A673 (cell line): Measurements from ENCODE around the gene IFNAR1. TPM values are rescaled to one million over a fixed set of nuclear protein-coding genes. Genes with fewer than 3 reads are reported as not detected.

Experiments
- BruUV-seq: library from RNA; stranded (reverse); fragments of 400-500 nt; replicated peaks from 2 replicates; lab custom pipeline; 2021; lab: Mats Ljungman, UMichigan
- CTCF ChIA-PET: fragments of 300-600 bp; sonication (Branson Sonifier 250); formaldehyde crosslinking; loops from one replicate; lab custom pipeline; 2022; ENCODE audit warnings: antibody characterized with exemption; lab: Charles Lee
- POLR2A ChIA-PET: fragments of 300-600 bp; sonication (Branson Sonifier 250); formaldehyde crosslinking; loops from one replicate; lab custom pipeline; 2022; ENCODE audit warnings: antibody characterized with exemption; ENCODE audit not compliant: low non-redundant PET; lab: Charles Lee
- DNase-seq: peaks from one replicate; pipeline ENCODE4 v3.0.0-alpha.2; 2015; ENCODE audit warnings: low spot score
- H3K27ac ChIP-seq: fragments of 200-600 bp; sonication (generic); 2 replicates; pipeline ENCODE4 v1.5.1; 2016; ENCODE audit warnings: mixed run types, low read depth, mild to moderate bottlenecking, mixed read lengths, antibody characterized with exemption, low read length; ENCODE audit not compliant: poor library complexity, severe bottlenecking
- H3K27me3 ChIP-seq: fragments of 200-600 bp; sonication (generic); replicated peaks from 2 replicates; pipeline ENCODE4 v1.6.1; 2017; ENCODE audit warnings: mixed run types, low read depth, mild to moderate bottlenecking, mixed read lengths, antibody characterized with exemption, low read length; ENCODE audit not compliant: insufficient read depth, poor library complexity
- H3K36me3 ChIP-seq: fragments of 200-600 bp; sonication (generic); 2 replicates; pipeline ENCODE4 v1.6.1; 2016; ENCODE audit warnings: mixed run types, mild to moderate bottlenecking, mixed read lengths, antibody characterized with exemption, low read length; ENCODE audit not compliant: insufficient read depth, poor library complexity, severe bottlenecking
- H3K4me1 ChIP-seq: fragments of 200-600 bp; sonication (generic); 2 replicates; pipeline ENCODE4 v1.6.1; 2017; ENCODE audit warnings: mixed run types, mild to moderate bottlenecking, mixed read lengths, antibody characterized with exemption, low read length; ENCODE audit not compliant: insufficient read depth, poor library complexity, severe bottlenecking
- H3K4me3 ChIP-seq: fragments of 200-600 bp; sonication (generic); 2 replicates; pipeline ENCODE4 v1.5.1; 2016; ENCODE audit warnings: low read depth, mixed run types, mild to moderate bottlenecking, mixed read lengths, low read length; ENCODE audit not compliant: poor library complexity, severe bottlenecking
- H3K9me3 ChIP-seq: fragments of 200-600 bp; sonication (generic); 2 replicates; pipeline ENCODE4 v1.6.1; 2016; ENCODE audit warnings: mixed run types, low read depth, mild to moderate bottlenecking, mixed read lengths, antibody characterized with exemption, low read length; ENCODE audit not compliant: poor library complexity, severe bottlenecking
- CTCF ChIP-seq: fragments of 300-800, 200-600 bp; sonication (generic); conservative IDR thresholded peaks from 2 replicates; pipeline ENCODE4 v1.5.1; 2017; ENCODE audit warnings: low read depth, mild to moderate bottlenecking, antibody characterized with exemption, low read length, moderate library complexity, mixed read lengths
- EZH2 ChIP-seq: fragments of 200-600 bp; sonication (generic); IDR thresholded peaks from 2 replicates; pipeline ENCODE4 v1.6.1; 2017; ENCODE audit warnings: borderline replicate concordance, low read depth, mild to moderate bottlenecking, mixed read lengths, antibody characterized with exemption, low read length; ENCODE audit not compliant: poor library complexity, severe bottlenecking
- intact Hi-C: fragments of 100-400 bp; cut with micrococcal nuclease; formaldehyde crosslinking; loops from one replicate; pipeline ENCODE4 v1.10.0; 2022; ENCODE audit not compliant: unreplicated experiment
- total RNA-seq: library from RNA; stranded (reverse); gene quantifications from 2 replicates; pipeline ENCODE4 v1.2.3, GENCODE V29; 2021

The IFNAR1 gene
- total RNA-seq, 1 experiment from 2014 or later: 38.1 TPM

GRCh38 chr21:33372582-33372981 is 47.8 kb downstream of the IFNAR1 start:
- peaks cover 9% of the 10 kb centered on the region for H3K9me3 ChIP-seq
- H3K4me1 ChIP-seq: peaks cover 6% of the 10 kb centered on the region
- no peak overlapping the region for H3K4me3 ChIP-seq
- TF ChIP-seq EZH2 (no peak), CTCF (no peak)
- no peak for DNase-seq
- H3K27ac ChIP-seq: no peak overlapping the region
- no peaks in the 10 kb centered on the region for H3K36me3 ChIP-seq
- ChIA-PET CTCF (no interaction called here), POLR2A (no interaction called here)
- intact Hi-C loops: no loop called here
- no peaks in the 10 kb centered on the region for H3K27me3 ChIP-seq
- no TSS peak for BruUV-seq

GRCh38 chr21:33373451-33373850 is 48.7 kb downstream of the IFNAR1 start:
- Histone ChIP-seq H3K36me3 (no peaks in the 10 kb centered on the region), H3K27ac (no peak overlapping the region), H3K27me3 (no peaks in the 10 kb centered on the region), H3K4me3 (no peak overlapping the region), H3K9me3 (peaks cover under 1% of the 10 kb centered on the region), H3K4me1 (peaks cover 6% of the 10 kb centered on the region)
- TF ChIP-seq EZH2 (no peak), CTCF (no peak)
- ChIA-PET CTCF (no interaction called here), POLR2A (no interaction called here)
- DNase-seq: no peak
- intact Hi-C loops: no loop called here
- no TSS peak for BruUV-seq

- no peaks in the 10 kb centered on the region for H3K36me3 ChIP-seq
- H3K27me3 ChIP-seq: no peaks in the 10 kb centered on the region
- peaks cover 6% of the 10 kb centered on the region for H3K4me1 ChIP-seq
- ChIA-PET POLR2A (no interaction called here), CTCF (no interaction called here)
- intact Hi-C loops: loop anchor here (1.0 kb wide), 1 partner anchor 174 kb away; no protein-coding TSS in a partner anchor
- DNase-seq: no peak
- no peak overlapping the region for H3K4me3 ChIP-seq
- no peaks in the 10 kb centered on the region for H3K9me3 ChIP-seq
- no peak overlapping the region for H3K27ac ChIP-seq
- TF ChIP-seq CTCF (no peak), EZH2 (no peak)
- BruUV-seq: no TSS peak
These were observed 49.3 kb downstream of the IFNAR1 start for GRCh38 chr21:33374080-33374449.
